OCI-LY3 (cell line): ENCODE measurements around the gene WTAP.

Experiments used
- H2AFZ ChIP-seq: fragments of 200-600, 300-600 bp; shearing (Covaris generic); 2 replicates; pipeline ENCODE4 v1.6.0; 2014; ENCODE audit warnings: antibody characterized with exemption, low read depth, low read length
- H3K27ac ChIP-seq: fragments of 200-600, 300-600 bp; sonication (generic); 2 replicates; pipeline ENCODE4 v1.5.1; 2014; ENCODE audit warnings: mild to moderate bottlenecking, low read length, moderate library complexity, mixed read lengths
- H3K27me3 ChIP-seq: fragments of 200-600, 300-600 bp; sonication (generic); 2 replicates; pipeline ENCODE4 v1.6.1; 2014; ENCODE audit warnings: low read depth, low read length, mixed read lengths
- H3K36me3 ChIP-seq: fragments of 200-600, 300-600 bp; sonication (generic); replicated peaks from 2 replicates; pipeline ENCODE3; 2014; ENCODE audit warnings: low read depth, low read length, mixed read lengths
- H3K4me1 ChIP-seq: fragments of 300-600, 200-600 bp; sonication (generic); 2 replicates; pipeline ENCODE4 v1.6.1; 2014; ENCODE audit warnings: low read length, mixed read lengths
- H3K4me2 ChIP-seq: fragments of 200-600, 300-600 bp; sonication (generic); 2 replicates; pipeline ENCODE4 v1.6.1; 2014; ENCODE audit warnings: low read length, mixed read lengths
- H3K4me3 ChIP-seq: fragments of 300-600, 200-600 bp; sonication (generic); 2 replicates; pipeline ENCODE4 v1.5.1; 2014; ENCODE audit warnings: antibody characterized with exemption, mild to moderate bottlenecking, low read length, moderate library complexity
- H3K79me2 ChIP-seq: fragments of 300-600, 200-600 bp; shearing (Covaris generic); 2 replicates; pipeline ENCODE4 v1.6.1; 2014; ENCODE audit warnings: mild to moderate bottlenecking, low read length, mixed read lengths
- H3K9ac ChIP-seq: fragments of 300-600, 200-600 bp; shearing (Covaris generic); 2 replicates; pipeline ENCODE4 v1.6.0; 2014; ENCODE audit warnings: mild to moderate bottlenecking, low read length, moderate library complexity
- H3K9me3 ChIP-seq: fragments of 200-600, 300-600 bp; shearing (Covaris generic); 2 replicates; pipeline ENCODE4 v1.6.1; 2014; ENCODE audit warnings: low read length, mixed read lengths; ENCODE audit not compliant: insufficient read depth
- H4K20me1 ChIP-seq: fragments of 200-600, 300-600 bp; sonication (generic); 2 replicates; pipeline ENCODE4 v1.6.1; 2016; ENCODE audit warnings: low read length, mixed read lengths; ENCODE audit not compliant: insufficient read depth
- CTCF ChIP-seq: fragments of 200-600, 300-600 bp; sonication (generic); IDR thresholded peaks from 2 replicates; pipeline ENCODE4 v1.5.1; 2014; ENCODE audit warnings: antibody characterized with exemption, low read length, low read depth
- EZH2phosphoT487 ChIP-seq: fragments of 200-600 bp; shearing (Covaris generic); IDR thresholded peaks from 2 replicates; pipeline ENCODE4 v1.6.1; 2018; ENCODE audit warnings: antibody characterized with exemption, mixed run types, low read depth

WTAP gene

DNA sequence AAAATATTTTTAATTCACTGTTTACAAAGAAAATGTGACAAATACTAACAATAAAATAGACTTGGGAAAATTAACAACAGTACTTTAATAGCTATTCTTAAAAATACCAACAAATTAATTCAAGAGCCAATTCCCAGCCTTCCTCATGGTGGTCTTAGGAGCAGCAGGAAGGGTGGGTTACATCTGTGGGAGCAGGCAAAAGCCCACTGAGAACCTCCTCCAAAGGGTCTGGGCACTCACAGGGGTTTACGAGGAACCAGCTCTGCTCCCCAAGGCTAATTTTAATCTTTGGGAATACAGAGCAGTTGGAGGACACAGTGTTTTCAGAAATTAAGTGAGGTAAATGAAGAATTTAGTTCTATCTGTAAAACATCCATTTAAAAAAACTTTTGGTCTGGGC is 44.5 kb upstream of the WTAP start:
- H3K27ac ChIP-seq = no peak overlapping the region
- no peak overlapping the region for H3K4me3 ChIP-seq
- H3K4me2 ChIP-seq = no peak overlapping the region
- H3K79me2 ChIP-seq = peaks cover 11% of the 10 kb centered on the region; the same call in 1 of the 2 replicates
- H3K9me3 ChIP-seq = no peaks in the 10 kb centered on the region
- no peak overlapping the region for H2AFZ ChIP-seq
- peaks cover 11% of the 10 kb centered on the region; the same call in 1 of the 2 replicates for H3K4me1 ChIP-seq
- no peaks in the 10 kb centered on the region for H3K27me3 ChIP-seq
- H3K9ac ChIP-seq = no peak overlapping the region
- peaks cover 19% of the 10 kb centered on the region for H3K36me3 ChIP-seq
- TF ChIP-seq CTCF (no peak), EZH2phosphoT487 (no peak)
- no peaks in the 10 kb centered on the region for H4K20me1 ChIP-seq

DNA sequence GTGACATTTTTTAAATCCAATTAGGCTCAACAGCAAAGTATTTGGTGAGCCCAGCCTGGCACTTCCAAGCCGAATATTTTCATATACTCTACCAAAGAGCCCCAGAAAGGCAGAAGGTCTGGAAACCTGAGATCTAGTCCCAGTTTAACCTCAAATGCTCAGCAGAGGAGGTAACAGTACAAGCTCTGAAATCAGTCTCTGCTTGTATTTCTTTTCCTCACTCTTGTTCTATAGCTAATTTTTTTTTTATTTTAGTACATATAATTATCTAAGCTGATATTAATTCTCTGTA is 43.3 kb upstream of the WTAP start:
- Histone ChIP-seq H3K4me2 (no peak overlapping the region), H3K4me1 (peaks cover 16% of the 10 kb centered on the region), H3K79me2 (peaks cover 23% of the 10 kb centered on the region), H3K9me3 (no peaks in the 10 kb centered on the region), H3K27me3 (no peaks in the 10 kb centered on the region), H3K9ac (no peak overlapping the region), H3K4me3 (no peak overlapping the region), H3K27ac (no peak overlapping the region), H4K20me1 (no peaks in the 10 kb centered on the region), H3K36me3 (peaks cover 21% of the 10 kb centered on the region), H2AFZ (no peak overlapping the region)
- no peak for TF ChIP-seq CTCF
- TF ChIP-seq EZH2phosphoT487 = no peak

- no peak overlapping the region for H3K4me3 ChIP-seq
- peaks cover 20% of the 10 kb centered on the region for H3K36me3 ChIP-seq
- no peak overlapping the region for H3K27ac ChIP-seq
- no peaks in the 10 kb centered on the region for H3K9me3 ChIP-seq
- TF ChIP-seq EZH2phosphoT487 (no peak), CTCF (no peak)
- no peaks in the 10 kb centered on the region for H4K20me1 ChIP-seq
- no peak overlapping the region for H3K4me2 ChIP-seq
- H3K4me1 ChIP-seq = peaks cover 10% of the 10 kb centered on the region; the same call in 1 of the 2 replicates
- peaks cover 37% of the 10 kb centered on the region for H3K79me2 ChIP-seq
- no peak overlapping the region for H2AFZ ChIP-seq
- no peak overlapping the region for H3K9ac ChIP-seq
- no peaks in the 10 kb centered on the region for H3K27me3 ChIP-seq
Measured at GRCh38 chr6:159686040-159686439, 41.3 kb upstream of the WTAP start.

- Histone ChIP-seq H3K36me3 (peaks cover 20% of the 10 kb centered on the region), H3K79me2 (peaks cover 44% of the 10 kb centered on the region)
- TF ChIP-seq EZH2phosphoT487 (no peak), CTCF (no peak)
Measured at GRCh38 chr6:159686703-159687102, 40.6 kb upstream of the WTAP start.

More at GRCh38 chr6:159686703-159687102, 40.6 kb upstream of the WTAP start:
- H3K4me2 ChIP-seq = no peak overlapping the region
- H3K4me1 ChIP-seq = peaks cover 16% of the 10 kb centered on the region; the same call in 1 of the 2 replicates
- no peak overlapping the region for H3K4me3 ChIP-seq
- no peak overlapping the region for H3K9ac ChIP-seq
- no peaks in the 10 kb centered on the region for H3K27me3 ChIP-seq
- no peak overlapping the region for H2AFZ ChIP-seq
- H4K20me1 ChIP-seq = no peaks in the 10 kb centered on the region
- no peak overlapping the region for H3K27ac ChIP-seq
- no peaks in the 10 kb centered on the region for H3K9me3 ChIP-seq
